Neural crest cell (in vitro differentiated cells): ENCODE data around the gene TBC1D5. TPM values are rescaled to one million over a fixed set of nuclear protein-coding genes. Genes with fewer than 3 reads are reported as not detected.
"Not testable (repeated sequence)": the region's sequence is repeated elsewhere in the genome, so short reads cannot be mapped to it uniquely, and the experiment has no call there.

Experiments used
- DNase-seq: peaks from one replicate; pipeline ENCODE4 v3.0.0; 2021; ENCODE audit warnings: low read depth, mixed read lengths, low spot score
- H3K27ac Mint-ChIP-seq: one replicate; pipeline ENCODE4 v1.8.0; 2021; ENCODE audit warnings: mild to moderate bottlenecking, mixed read lengths; ENCODE audit not compliant: unreplicated experiment
- H3K27me3 Mint-ChIP-seq: 2 replicates; pipeline ENCODE4 v1.8.0; 2021; ENCODE audit warnings: low read depth, mild to moderate bottlenecking, mixed read lengths
- H3K36me3 Mint-ChIP-seq: 2 replicates; pipeline ENCODE4 v1.8.0; 2021; ENCODE audit warnings: low read depth, mild to moderate bottlenecking, mixed read lengths
- H3K4me1 Mint-ChIP-seq: 2 replicates; pipeline ENCODE4 v1.8.0; 2021; ENCODE audit warnings: mixed read lengths
- H3K4me3 Mint-ChIP-seq: one replicate; pipeline ENCODE4 v1.8.0; 2021; ENCODE audit warnings: mild to moderate bottlenecking, mixed read lengths
- H3K9me3 Mint-ChIP-seq: 2 replicates; pipeline ENCODE4 v1.8.0; 2021; ENCODE audit warnings: mixed read lengths
- total RNA-seq: library from RNA; stranded (reverse); gene quantifications from 2 replicates; pipeline ENCODE4 v1.2.1, GENCODE V29; 2021
- TF ChIP-seq, protein P1 (sequence below): fragments of 200-600 bp; sonication (generic); conservative IDR thresholded peaks from 2 replicates; pipeline ENCODE4 v1.5.0; 2021; ENCODE audit warnings: antibody characterized with exemption, mild to moderate bottlenecking

The TBC1D5 gene
- total RNA-seq, 1 donor from 2014 or later: 51.2 TPM

DNA sequence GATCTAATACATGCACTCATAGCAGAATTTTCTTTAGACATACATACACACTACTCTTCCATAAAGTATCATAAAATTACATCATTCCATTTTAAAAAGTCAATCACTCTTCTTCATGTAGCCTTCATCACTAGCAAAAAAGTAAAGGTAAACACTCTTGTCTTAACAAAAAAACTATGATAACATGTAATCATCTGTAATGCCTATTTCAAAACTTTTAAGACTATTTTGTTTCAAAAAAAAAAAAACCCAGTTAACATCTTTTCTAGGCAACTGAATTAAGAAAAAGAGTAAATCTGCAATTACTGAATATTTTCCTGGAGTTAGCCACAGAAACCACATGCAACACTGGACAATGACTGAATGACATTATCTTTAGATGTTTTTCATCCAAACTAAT, 4.8 kb downstream of the TBC1D5 start:
- H3K9me3 Mint-ChIP-seq: peaks cover 3% of the 10 kb centered on the region
- peak overlapping the region; percentile 24 for H3K27ac Mint-ChIP-seq
- no peak for DNase-seq
- no peak overlapping the region for H3K4me3 Mint-ChIP-seq
- peaks cover 40% of the 10 kb centered on the region for H3K4me1 Mint-ChIP-seq
- no peaks in the 10 kb centered on the region for H3K27me3 Mint-ChIP-seq
- H3K36me3 Mint-ChIP-seq: peaks cover 9% of the 10 kb centered on the region
- TF ChIP-seq, protein P1, sequence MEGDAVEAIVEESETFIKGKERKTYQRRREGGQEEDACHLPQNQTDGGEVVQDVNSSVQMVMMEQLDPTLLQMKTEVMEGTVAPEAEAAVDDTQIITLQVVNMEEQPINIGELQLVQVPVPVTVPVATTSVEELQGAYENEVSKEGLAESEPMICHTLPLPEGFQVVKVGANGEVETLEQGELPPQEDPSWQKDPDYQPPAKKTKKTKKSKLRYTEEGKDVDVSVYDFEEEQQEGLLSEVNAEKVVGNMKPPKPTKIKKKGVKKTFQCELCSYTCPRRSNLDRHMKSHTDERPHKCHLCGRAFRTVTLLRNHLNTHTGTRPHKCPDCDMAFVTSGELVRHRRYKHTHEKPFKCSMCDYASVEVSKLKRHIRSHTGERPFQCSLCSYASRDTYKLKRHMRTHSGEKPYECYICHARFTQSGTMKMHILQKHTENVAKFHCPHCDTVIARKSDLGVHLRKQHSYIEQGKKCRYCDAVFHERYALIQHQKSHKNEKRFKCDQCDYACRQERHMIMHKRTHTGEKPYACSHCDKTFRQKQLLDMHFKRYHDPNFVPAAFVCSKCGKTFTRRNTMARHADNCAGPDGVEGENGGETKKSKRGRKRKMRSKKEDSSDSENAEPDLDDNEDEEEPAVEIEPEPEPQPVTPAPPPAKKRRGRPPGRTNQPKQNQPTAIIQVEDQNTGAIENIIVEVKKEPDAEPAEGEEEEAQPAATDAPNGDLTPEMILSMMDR: no peak

DNA sequence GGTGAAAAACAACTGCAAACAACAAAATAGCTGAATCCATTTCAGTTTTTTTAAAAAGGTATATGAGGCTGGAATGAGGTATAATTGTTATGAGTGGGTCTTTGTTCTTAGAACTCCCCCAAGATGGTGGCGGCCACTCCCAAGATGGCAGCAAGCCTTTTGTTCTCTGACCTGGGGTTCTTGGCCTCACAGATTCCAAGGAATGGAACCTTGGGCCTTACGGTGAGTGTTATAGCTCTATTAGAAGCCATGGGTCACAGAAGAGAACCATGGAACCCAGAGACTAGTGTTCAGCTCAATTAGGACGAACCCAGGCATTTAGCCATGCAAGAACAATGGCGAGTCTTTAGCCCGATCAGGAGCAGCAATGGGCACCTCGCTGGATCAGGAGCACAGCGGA, 7.1 kb downstream of the TBC1D5 start:
- H3K4me3 Mint-ChIP-seq, H3K27me3 Mint-ChIP-seq, H3K27ac Mint-ChIP-seq, H3K9me3 Mint-ChIP-seq, DNase-seq: not testable (repeated sequence)
- Mint-ChIP-seq H3K36me3 (peaks cover 14% of the 10 kb centered on the region), H3K4me1 (peaks cover 25% of the 10 kb centered on the region)

DNA sequence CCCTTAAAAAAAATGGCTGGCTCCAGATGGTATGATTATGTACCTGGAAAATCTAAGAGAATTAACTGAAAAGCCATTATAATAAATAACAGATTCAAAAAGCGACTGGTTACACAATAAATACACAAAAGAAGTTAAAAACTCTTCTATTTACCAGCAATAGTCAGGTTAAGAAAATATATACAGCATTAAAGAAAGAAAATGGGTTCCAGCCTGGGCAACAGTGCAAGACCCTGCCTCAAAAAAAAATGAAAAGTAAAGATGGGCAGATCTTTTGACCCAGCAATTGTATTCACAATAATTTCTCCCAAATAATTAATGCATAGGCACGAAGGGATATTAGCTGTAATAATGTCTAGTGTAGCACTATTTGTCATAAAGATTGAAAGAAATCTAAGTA, 8.7 kb downstream of the TBC1D5 start:
- no peak overlapping the region for H3K27ac Mint-ChIP-seq
- H3K9me3 Mint-ChIP-seq: peaks cover 5% of the 10 kb centered on the region
- no peak for DNase-seq
- H3K4me1 Mint-ChIP-seq: peaks cover 15% of the 10 kb centered on the region
- no peaks in the 10 kb centered on the region for H3K27me3 Mint-ChIP-seq
- TF ChIP-seq, protein P1: no peak
- peaks cover 24% of the 10 kb centered on the region for H3K36me3 Mint-ChIP-seq
- no peak overlapping the region for H3K4me3 Mint-ChIP-seq

DNA sequence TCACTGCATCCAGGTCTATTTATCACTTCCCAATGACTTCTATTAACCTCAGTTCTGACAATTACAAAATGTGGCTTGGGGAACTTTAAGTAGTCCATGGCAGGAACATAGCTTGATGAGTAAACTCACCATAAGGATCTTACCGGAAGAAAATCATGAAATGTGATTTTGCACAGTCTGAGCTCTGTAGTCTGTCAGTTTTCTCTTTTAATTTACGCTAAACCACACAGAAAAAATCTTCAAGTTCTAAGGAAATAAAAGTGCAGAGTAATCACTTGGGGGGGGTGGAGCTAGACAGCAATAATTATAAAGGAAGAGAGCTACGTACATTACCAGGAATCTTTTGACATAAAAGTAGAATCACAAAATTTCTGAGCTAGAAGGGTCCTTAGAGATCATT, 9.2 kb downstream of the TBC1D5 start:
- DNase-seq: no peak
- Mint-ChIP-seq H3K27ac (peak overlapping the region; percentile 45), H3K4me1 (peaks cover 12% of the 10 kb centered on the region), H3K36me3 (peaks cover 26% of the 10 kb centered on the region), H3K4me3 (no peak overlapping the region), H3K9me3 (peaks cover 5% of the 10 kb centered on the region), H3K27me3 (no peaks in the 10 kb centered on the region)
- TF ChIP-seq, protein P1: no peak

DNA sequence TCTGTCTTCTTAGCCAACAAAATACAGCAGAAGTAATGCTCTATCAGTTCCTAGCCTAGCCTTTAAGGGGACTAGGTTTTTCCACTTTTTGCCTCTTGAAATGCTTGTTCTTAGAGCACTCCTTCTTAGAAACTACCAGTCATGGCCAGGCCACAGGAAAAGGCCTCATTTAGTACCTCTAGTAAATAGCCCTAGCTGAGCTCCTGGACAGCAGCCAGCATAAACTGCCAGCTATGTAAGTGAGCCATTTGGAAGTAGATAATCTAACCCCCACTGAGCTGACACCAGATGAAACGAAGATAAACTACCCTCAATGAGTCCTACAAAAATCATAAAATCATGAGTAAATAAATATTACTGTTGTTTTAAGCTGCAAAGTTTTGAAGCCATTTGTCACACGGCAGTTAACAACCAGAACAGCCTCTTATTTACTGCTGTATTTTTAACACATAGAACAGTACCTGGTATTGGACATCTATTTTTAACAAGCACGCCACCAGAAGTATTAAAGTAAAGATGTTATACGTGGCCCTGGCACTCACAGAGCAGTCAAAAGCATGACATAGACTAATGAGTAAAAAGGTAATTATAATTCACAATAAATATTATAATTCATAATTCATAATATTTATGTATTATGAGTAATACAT, 12.0 kb downstream of the TBC1D5 start:
- Mint-ChIP-seq H3K27me3 (no peaks in the 10 kb centered on the region), H3K4me3 (no peak overlapping the region), H3K36me3 (peaks cover 42% of the 10 kb centered on the region), H3K27ac (no peak overlapping the region), H3K9me3 (peaks cover 3% of the 10 kb centered on the region), H3K4me1 (no peaks in the 10 kb centered on the region)
- DNase-seq: no peak
- TF ChIP-seq, protein P1: no peak

DNA sequence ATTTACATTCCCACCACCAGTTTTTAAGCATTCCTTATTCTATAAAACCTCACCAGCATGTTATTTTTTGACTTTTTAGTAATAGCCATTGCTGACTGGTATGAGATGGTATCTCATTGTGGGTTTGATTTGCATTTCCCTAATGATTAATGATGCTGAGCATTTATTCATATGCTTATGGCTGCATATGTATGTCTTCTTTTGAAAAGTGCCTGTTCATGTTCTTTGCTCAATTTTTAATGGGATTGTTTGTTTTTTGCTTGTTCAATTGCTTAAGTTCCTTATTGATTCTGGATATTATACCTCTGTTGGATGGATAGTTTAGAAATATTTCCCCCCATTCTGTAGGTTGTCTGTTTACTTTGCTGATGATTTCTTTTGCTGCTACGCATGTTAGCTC, 16.1 kb downstream of the TBC1D5 start:
- H3K27me3 Mint-ChIP-seq: no peaks in the 10 kb centered on the region

DNA sequence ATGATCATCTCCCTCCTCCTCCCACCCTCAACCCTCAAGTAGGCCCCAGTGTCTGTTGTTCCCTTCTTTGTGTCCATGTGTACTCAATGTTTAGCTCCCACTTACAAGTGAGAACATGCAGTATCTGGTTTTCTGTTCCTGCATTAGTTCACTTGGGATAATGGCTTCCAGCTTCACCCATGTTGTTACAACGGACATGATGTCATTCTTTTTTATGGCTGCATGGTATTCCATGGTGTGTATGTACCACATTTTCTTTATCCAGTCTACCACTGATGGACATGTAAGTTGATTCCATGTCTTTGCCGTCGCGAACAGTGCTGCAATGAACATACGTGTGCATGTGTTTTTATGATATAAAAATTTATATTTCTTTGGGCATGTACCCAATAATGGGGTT, 16.6 kb downstream of the TBC1D5 start:
- H3K4me3 Mint-ChIP-seq, DNase-seq, H3K27me3 Mint-ChIP-seq: not testable (repeated sequence)

More for the DNA sequence above, 16.1 kb downstream of the TBC1D5 start:
- Mint-ChIP-seq H3K4me1 (no peaks in the 10 kb centered on the region), H3K9me3 (peaks cover 2% of the 10 kb centered on the region), H3K27ac (no peak overlapping the region), H3K4me3 (no peak overlapping the region), H3K36me3 (peaks cover 37% of the 10 kb centered on the region)
- DNase-seq: no peak
- TF ChIP-seq, protein P1: no peak

More for the DNA sequence above, 16.6 kb downstream of the TBC1D5 start:
- H3K36me3 Mint-ChIP-seq: peaks cover 37% of the 10 kb centered on the region
- H3K27ac Mint-ChIP-seq, H3K4me1 Mint-ChIP-seq, H3K9me3 Mint-ChIP-seq: not testable (repeated sequence)
